Measurements from ENCODE around the gene CARS2. TPM values are rescaled to one million over a fixed set of nuclear protein-coding genes. Genes with fewer than 3 reads are reported as not detected.

The CARS2 gene
- total RNA-seq, 1 experiment from 2014 or later = 41.9 TPM

DNA sequence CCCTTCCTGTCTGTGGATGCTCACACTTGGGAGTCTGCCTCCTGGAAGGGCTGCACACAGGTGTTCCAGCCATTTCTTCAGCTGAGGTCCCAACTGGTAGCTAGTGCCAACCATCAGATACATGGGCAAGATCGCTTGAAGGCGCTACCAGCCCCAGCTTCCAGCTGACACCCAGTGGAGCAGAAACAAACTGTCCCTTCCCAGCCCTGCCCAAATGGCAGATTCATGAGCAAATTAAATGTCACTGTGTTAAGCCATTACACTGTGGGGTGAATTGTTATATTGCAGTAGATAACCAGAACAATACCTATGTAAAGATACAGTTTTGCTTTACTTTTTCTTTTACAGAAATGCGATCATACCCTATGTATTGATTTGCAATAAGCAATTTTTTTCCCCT, 25.2 kb upstream of the CARS2 start:
- H4K8ac ChIP-seq (replicated peaks; ENCODE audit: insufficient read length, low read depth, low read length) = no peak overlapping the region
- H3K23ac ChIP-seq (ENCODE audit: insufficient read length, low read depth, low read length) = no peak overlapping the region
- no peak for DNase-seq
- H2AFZ ChIP-seq (ENCODE audit: low read length) = no peak overlapping the region
- no peaks in the 10 kb centered on the region for H3K79me1 ChIP-seq (ENCODE audit: insufficient read depth, low read depth, low read length, poor library complexity, severe bottlenecking)
- H3K56ac ChIP-seq (ENCODE audit: insufficient read length, low read depth, low read length) = no peak overlapping the region
- H3K14ac ChIP-seq (ENCODE audit: insufficient read depth, low read length) = no peak overlapping the region
- no peak overlapping the region for H3K18ac ChIP-seq (ENCODE audit: insufficient read length, low read depth, low read length)
- no peak overlapping the region for H3K4me2 ChIP-seq (ENCODE audit: insufficient read depth, insufficient read length, low read length)
- H3K79me2 ChIP-seq (ENCODE audit: insufficient read depth, low read length) = no peaks in the 10 kb centered on the region
- H3K4me1 ChIP-seq (ENCODE audit: insufficient read depth, low read length) = no peaks in the 10 kb centered on the region
- H3K9me3 ChIP-seq (ENCODE audit: control insufficient read depth, low read depth, low read length) = no peaks in the 10 kb centered on the region
- no peak overlapping the region for H2AK5ac ChIP-seq (ENCODE audit: insufficient read length, low read length)
- no CpG with 5 or more reads among the region's 3 CpGs for WGBS (ENCODE audit: extremely low coverage, insufficient read length, low lambda C conversion rate)
- H3K36me3 Mint-ChIP-seq (ENCODE audit: insufficient read depth in 1 of 3, low read depth in 3 of 3) = peaks cover 0 to 1% (median 0%) of the 10 kb centered on the region in 3 experiments; a peak in 1 of 7 replicates
- no peak overlapping the region for H3K4ac ChIP-seq (ENCODE audit: low read depth, low read length)
- no peak overlapping the region for H2BK12ac ChIP-seq (ENCODE audit: insufficient read length, low read depth, low read length)
- no peak overlapping the region for H2BK5ac ChIP-seq (ENCODE audit: insufficient read length, low read length)
- no peak overlapping the region for H3K27ac Mint-ChIP-seq
- no peaks in the 10 kb centered on the region for H3K27me3 Mint-ChIP-seq (ENCODE audit: low read depth)
- TF ChIP-seq, protein P1, sequence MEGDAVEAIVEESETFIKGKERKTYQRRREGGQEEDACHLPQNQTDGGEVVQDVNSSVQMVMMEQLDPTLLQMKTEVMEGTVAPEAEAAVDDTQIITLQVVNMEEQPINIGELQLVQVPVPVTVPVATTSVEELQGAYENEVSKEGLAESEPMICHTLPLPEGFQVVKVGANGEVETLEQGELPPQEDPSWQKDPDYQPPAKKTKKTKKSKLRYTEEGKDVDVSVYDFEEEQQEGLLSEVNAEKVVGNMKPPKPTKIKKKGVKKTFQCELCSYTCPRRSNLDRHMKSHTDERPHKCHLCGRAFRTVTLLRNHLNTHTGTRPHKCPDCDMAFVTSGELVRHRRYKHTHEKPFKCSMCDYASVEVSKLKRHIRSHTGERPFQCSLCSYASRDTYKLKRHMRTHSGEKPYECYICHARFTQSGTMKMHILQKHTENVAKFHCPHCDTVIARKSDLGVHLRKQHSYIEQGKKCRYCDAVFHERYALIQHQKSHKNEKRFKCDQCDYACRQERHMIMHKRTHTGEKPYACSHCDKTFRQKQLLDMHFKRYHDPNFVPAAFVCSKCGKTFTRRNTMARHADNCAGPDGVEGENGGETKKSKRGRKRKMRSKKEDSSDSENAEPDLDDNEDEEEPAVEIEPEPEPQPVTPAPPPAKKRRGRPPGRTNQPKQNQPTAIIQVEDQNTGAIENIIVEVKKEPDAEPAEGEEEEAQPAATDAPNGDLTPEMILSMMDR (conservative IDR thresholded peaks at IDR 0.05) = no peak
- H2BK15ac ChIP-seq (ENCODE audit: low read depth, low read length) = no peak overlapping the region
- no peak overlapping the region for H4K5ac ChIP-seq (ENCODE audit: insufficient read length, low read depth, low read length)
- H3T11ph ChIP-seq (ENCODE audit: low read length) = no peak overlapping the region
- H4K20me1 ChIP-seq (ENCODE audit: control insufficient read depth, insufficient read depth, insufficient read length) = no peaks in the 10 kb centered on the region
- no peak overlapping the region for H4K91ac ChIP-seq (ENCODE audit: insufficient read length, low read depth, low read length)
- no peak overlapping the region for H3K4me3 Mint-ChIP-seq
- H2BK120ac ChIP-seq (ENCODE audit: low read depth, low read length, poor library complexity, severe bottlenecking) = no peak overlapping the region
- no peaks in the 10 kb centered on the region for H3K23me2 ChIP-seq (ENCODE audit: insufficient read length, low read depth, low read length, poor library complexity, severe bottlenecking)
- no peaks in the 10 kb centered on the region for H3K4me1 Mint-ChIP-seq
- no peak overlapping the region for H2BK20ac ChIP-seq (ENCODE audit: low read depth, low read length, poor library complexity, severe bottlenecking)
- no peaks in the 10 kb centered on the region; a peak in 1 of 5 replicates for H3K9me3 Mint-ChIP-seq
- H3K27me3 ChIP-seq (ENCODE audit: insufficient read depth, low read length) = no peaks in the 10 kb centered on the region
- no peak overlapping the region for H3K9ac ChIP-seq (ENCODE audit: extremely low read depth, insufficient read length, low read length)
- no peak overlapping the region for H3K27ac ChIP-seq (ENCODE audit: insufficient read length, low read depth, low read length)
